ENCODE data around the gene ABHD3.
"Not testable (repeated sequence)": the region's sequence is repeated elsewhere in the genome, so short reads cannot be mapped to it uniquely, and the experiment has no call there.

Gene ABHD3

DNA sequence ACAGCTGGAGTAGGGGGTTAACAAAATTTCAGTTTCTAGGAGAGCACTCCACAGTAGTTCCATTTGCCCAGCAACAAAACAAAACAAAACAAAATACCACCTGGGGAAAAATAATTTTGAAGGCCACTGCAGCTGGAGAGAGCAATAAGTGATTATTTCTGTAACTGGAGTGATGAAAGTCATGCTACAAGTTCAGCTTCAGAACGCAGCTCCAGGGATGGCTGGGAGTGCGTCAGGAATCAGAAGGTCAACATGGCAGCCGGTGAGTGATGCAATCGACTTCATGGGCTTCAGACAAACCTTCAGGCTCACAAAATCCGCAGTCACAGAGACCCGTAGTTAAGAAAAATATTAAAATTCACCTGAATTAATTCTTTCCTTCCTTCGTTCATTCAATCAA lies 41.0 kb downstream of the ABHD3 start:
- no peak for DNase-seq
- in situ Hi-C loops (cut with MboI; ENCODE audit: low pct_unique_long_range_greater_than_20kb, low sequenced_read_pairs): no loop called here

GRCh38 chr18:21662581-21662980 lies 42.0 kb downstream of the ABHD3 start:
- no peak for DNase-seq
- in situ Hi-C loops (cut with MboI; ENCODE audit: low pct_unique_long_range_greater_than_20kb, low sequenced_read_pairs): no loop called here

GRCh38 chr18:21660078-21660477 lies 44.5 kb downstream of the ABHD3 start:
- no peak for DNase-seq
- in situ Hi-C loops (cut with MboI; ENCODE audit: low pct_unique_long_range_greater_than_20kb, low sequenced_read_pairs): no loop called here

DNA sequence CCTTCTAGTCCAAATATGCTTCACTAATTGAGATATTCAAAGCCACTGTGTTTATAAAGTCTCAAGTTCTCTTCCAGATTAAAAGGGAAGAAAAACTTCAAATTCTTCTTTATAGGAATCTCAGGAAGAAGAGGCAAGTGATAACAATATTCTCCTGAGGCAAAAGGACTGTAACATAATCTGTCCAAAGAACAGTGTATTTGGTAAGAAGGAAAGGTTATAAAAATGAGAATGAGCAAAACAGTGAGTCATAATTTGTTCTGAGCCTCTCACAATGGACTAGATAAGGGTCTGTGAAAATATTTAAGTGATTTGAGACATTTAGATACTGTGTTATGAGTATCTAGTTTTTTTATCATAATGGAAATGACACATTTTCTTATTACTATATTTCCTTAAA lies 48.2 kb downstream of the ABHD3 start:
- in situ Hi-C loops (cut with MboI; ENCODE audit: low pct_unique_long_range_greater_than_20kb, low sequenced_read_pairs): no loop called here

GRCh38 chr18:21653361-21653760 lies 51.2 kb downstream of the ABHD3 start:
- DNase-seq: no peak
- in situ Hi-C loops (cut with MboI; ENCODE audit: low pct_unique_long_range_greater_than_20kb, low sequenced_read_pairs): no loop called here

More for the DNA sequence above, 48.2 kb downstream of the ABHD3 start:
- DNase-seq: no peak

- DNase-seq: no peak
- in situ Hi-C loops (cut with MboI; ENCODE audit: low pct_unique_long_range_greater_than_20kb, low sequenced_read_pairs): no loop called here
These were observed 52.5 kb downstream of the ABHD3 start for GRCh38 chr18:21652073-21652472.

- DNase-seq: no peak
- in situ Hi-C loops (cut with MboI; ENCODE audit: low pct_unique_long_range_greater_than_20kb, low sequenced_read_pairs): no loop called here
These were observed 54.3 kb downstream of the ABHD3 start for GRCh38 chr18:21650311-21650710.

GRCh38 chr18:21640375-21640774 lies 64.2 kb downstream of the ABHD3 start:
- DNase-seq: not testable (repeated sequence)
- in situ Hi-C loops (cut with MboI; ENCODE audit: low pct_unique_long_range_greater_than_20kb, low sequenced_read_pairs): loop anchor here (25.0 kb wide), 1 partner anchor 103 kb away; no protein-coding TSS in a partner anchor

- no peak for DNase-seq
- in situ Hi-C loops (cut with MboI; ENCODE audit: low pct_unique_long_range_greater_than_20kb, low sequenced_read_pairs): loop anchor here (25.0 kb wide), 1 partner anchor 102 kb away; no protein-coding TSS in a partner anchor
These were observed 65.8 kb downstream of the ABHD3 start for GRCh38 chr18:21638822-21639221.

DNA sequence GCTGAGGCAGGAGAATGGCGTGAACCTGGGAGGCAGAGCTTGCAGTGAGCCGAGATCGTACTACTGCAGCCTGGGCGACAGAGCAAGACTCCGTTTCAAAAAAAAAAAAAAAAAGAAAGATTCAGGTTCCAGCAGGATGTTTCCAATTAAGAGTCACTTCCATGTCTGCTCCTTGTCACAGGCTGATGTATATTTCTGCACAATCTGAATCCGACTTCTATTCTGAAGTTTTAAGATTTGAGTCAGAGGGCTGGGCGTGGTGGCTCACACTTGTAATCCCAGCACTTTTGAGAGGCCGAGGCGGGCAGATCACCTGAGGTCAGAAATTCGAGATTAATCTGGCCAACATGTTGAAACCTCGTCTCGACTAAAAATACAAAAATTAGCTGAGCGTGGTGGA lies 67.8 kb downstream of the ABHD3 start:
- DNase-seq: no peak
- in situ Hi-C loops (cut with MboI; ENCODE audit: low pct_unique_long_range_greater_than_20kb, low sequenced_read_pairs): loop anchor here (25.0 kb wide), 1 partner anchor 99 kb away; no protein-coding TSS in a partner anchor

GRCh38 chr18:21634588-21635199 lies 69.9 kb downstream of the ABHD3 start:
- no peak for DNase-seq
- in situ Hi-C loops (cut with MboI; ENCODE audit: low pct_unique_long_range_greater_than_20kb, low sequenced_read_pairs): loop anchor here (25.0 kb wide), 1 partner anchor 97 kb away; no protein-coding TSS in a partner anchor

- in situ Hi-C loops (cut with MboI; ENCODE audit: low pct_unique_long_range_greater_than_20kb, low sequenced_read_pairs): loop anchor here (25.0 kb wide), 1 partner anchor 95 kb away; no protein-coding TSS in a partner anchor
- DNase-seq: no peak
These were observed 72.2 kb downstream of the ABHD3 start for GRCh38 chr18:21632393-21632792.

DNA sequence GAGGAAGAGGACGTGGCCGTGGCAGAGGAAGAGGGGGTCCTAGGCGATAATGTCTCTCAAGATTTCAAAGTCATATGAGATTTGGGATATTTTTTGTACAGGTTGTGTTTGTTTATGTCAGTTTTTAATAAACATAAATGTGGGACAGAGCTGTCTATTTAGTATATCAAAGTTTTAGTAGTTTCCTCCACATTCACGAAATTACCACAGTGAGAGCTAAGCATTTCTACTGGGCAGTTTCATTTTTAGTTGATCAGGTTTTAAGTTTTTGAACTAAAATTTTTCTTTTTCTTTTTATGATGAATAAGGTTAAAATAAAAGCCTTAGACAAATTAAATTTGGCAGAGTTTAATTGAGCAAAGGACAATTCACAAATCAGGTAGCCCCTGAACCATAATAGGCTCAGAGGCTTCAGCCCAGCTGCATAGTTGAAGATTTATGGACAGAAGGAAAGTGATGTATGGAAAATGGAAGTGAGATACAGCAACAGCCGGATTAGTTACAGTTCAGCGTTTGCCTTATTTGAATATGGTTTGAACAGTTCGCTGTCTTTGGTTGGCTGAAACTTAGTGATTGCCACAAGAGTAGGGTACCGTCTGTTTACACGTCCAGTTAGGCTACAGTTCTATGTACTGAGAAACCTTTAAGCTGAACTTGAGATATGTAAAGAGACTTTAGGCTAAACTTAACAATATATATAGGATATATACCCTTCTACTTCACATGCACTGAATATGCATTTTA lies 75.3 kb downstream of the ABHD3 start:
- in situ Hi-C loops (cut with MboI; ENCODE audit: low pct_unique_long_range_greater_than_20kb, low sequenced_read_pairs): loop anchor here (25.0 kb wide), 1 partner anchor 92 kb away; no protein-coding TSS in a partner anchor
- no peak for DNase-seq

- DNase-seq; in situ Hi-C loops (cut with MboI; ENCODE audit: low pct_unique_long_range_greater_than_20kb, low sequenced_read_pairs): not testable (repeated sequence)
These were observed 82.9 kb downstream of the ABHD3 start for GRCh38 chr18:21621640-21622039.

GRCh38 chr18:21612125-21613039 lies 92.2 kb downstream of the ABHD3 start, which contains the start of gene SNRPD1:
Gene SNRPD1 (plus strand): TSS chr18:21612314. CDS start chr18:21612430, 116 bp downstream.
- in situ Hi-C loops (cut with MboI; ENCODE audit: low pct_unique_long_range_greater_than_20kb, low sequenced_read_pairs): no loop called here
- peak; percentile 97 for DNase-seq

- in situ Hi-C loops (cut with MboI; ENCODE audit: low pct_unique_long_range_greater_than_20kb, low sequenced_read_pairs); DNase-seq: not testable (repeated sequence)
These were observed 93.0 kb downstream of the ABHD3 start for GRCh38 chr18:21611401-21612124.

DNA sequence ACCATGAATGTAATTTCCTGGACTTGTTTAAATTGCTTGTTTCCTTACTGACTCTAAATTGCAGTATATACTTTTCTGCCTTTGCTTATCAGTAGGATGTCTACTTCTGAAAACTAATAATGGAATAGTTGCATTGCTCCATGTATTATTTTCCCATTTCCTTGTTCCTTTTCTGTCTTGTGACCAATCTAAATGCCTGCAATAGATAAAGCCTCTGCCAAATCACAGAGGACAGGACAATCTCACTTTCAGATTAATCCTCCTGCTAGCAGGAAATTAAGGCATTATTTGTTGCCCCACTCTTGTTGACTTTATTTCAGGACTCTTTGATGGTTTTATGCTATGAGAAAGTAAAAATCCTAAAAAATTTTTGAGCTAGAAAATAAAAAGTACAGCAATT lies 99.4 kb downstream of the ABHD3 start:
- in situ Hi-C loops (cut with MboI; ENCODE audit: low pct_unique_long_range_greater_than_20kb, low sequenced_read_pairs): no loop called here
- no peak for DNase-seq

GRCh38 chr18:21604671-21605070 lies 99.9 kb downstream of the ABHD3 start:
- no peak for DNase-seq
- in situ Hi-C loops (cut with MboI; ENCODE audit: low pct_unique_long_range_greater_than_20kb, low sequenced_read_pairs): no loop called here

DNA sequence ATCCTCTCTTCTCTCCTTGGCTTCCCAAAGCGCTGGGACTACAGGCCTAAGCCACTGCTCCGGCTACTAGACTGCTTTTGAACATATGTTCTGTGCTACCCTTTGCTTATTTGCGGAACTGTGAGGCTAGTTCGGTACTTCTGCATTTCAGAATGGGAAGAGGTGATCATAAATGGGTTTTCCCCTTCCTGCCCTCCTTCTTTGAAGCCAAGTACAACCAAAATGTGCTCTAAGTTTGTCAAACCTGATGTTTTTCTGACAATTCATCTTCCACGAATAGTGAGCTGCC lies 102.3 kb downstream of the ABHD3 start:
- DNase-seq: peak; percentile 88
- in situ Hi-C loops (cut with MboI; ENCODE audit: low pct_unique_long_range_greater_than_20kb, low sequenced_read_pairs): no loop called here

All from KBM-7 (cell line).